GM21619 (cell line): Measurements from ENCODE around the gene ZNF829.
A peak's percentile ranks its signal among the peaks of the same experiment; 100 is the strongest.

Experiments
- ATAC-seq: cut with Tn5 transposase; IDR thresholded peaks from one replicate; pipeline ENCODE4 v1.9.1; 2021; ENCODE audit not compliant: unreplicated experiment

The ZNF829 gene

DNA sequence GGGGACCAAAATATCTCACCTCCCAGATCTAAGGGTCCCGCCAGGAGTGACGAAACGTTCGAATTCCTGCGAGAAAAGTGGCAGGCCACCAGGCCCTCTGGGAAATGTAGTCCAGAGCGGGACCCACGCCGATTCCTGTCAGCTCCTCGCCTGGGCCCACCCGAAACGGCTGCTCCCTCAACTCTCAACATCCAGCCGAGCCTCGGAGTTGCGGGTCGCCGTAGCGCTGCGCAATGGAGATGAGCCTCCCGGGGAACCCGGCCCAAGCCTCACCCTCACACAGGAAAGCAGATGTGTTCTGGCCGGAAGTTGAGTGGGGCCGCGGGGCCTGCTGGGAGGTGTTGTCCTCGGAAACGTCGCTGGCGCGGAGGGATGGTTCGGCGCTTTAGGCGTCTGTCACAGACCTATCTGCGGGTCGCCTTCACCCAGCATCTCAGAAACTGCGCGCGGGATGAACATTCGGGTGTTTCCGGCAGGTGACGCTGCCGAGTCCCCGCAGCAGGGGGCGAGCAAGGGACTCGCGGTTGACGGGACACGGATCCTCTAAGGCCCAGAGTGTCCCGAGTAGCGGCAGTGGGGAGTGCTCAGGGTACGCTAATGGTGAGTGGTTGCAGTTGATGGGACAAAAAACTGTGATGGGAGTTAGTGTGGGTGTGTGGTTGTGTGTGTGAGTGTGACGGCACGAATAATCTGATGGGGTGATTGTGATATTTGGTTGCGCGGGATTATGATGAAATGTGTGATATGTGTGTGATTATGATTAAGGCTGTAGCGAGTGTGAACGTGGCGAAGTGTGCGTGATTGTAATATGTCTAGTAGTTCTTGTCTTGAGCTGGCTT is at the start of gene ZNF829, which contains the start of gene ZNF568:
Gene ZNF829, minus strand, starts transcription at position 300 of the 839 bp plus-strand sequence. CDS start 1,124 bp downstream, outside the sequence.
Gene ZNF568, plus strand, starts transcription at position 341 of the 839 bp plus-strand sequence. CDS start 6,439 bp downstream, outside the sequence.
- peak; percentile 92 for ATAC-seq

DNA sequence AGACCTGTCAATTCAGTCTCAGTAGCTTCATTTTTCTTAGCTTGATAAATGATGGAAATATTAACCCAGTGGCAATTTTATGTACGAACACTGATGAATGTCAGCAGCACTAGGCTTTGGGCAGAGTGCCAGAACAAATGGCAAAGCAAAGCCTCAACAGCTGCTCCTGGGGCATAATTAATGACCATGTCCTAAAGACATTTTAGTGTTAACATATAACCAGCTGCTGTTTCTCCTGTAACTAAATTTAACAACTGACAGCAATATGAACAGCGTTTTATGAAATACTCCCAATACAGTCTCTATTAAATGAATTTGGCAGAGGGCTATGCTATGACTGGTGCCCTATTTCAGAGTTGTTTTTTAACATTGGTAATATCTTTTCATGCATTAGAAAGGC is 47.2 kb upstream of the ZNF829 start:
- no peak for ATAC-seq

DNA sequence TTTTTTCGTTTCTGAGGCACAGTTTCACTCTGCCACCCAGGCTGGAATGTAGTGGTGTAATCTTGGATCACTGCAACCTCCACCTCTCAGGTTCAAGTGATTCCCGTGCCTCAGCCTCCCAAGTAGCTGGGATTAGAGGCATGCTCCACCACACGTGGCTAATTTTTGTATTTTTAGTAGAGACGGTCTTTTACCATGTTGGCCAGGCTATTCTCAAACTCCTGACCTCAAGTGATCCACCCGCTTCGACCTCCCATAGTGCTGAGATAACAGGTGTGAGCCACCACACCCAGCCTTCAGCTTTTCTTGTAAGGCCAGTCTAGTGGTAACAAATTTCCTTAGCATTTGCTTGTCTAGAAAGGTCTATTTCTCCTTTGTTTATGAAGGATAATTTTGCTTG is 46.3 kb upstream of the ZNF829 start:
- no peak for ATAC-seq

DNA sequence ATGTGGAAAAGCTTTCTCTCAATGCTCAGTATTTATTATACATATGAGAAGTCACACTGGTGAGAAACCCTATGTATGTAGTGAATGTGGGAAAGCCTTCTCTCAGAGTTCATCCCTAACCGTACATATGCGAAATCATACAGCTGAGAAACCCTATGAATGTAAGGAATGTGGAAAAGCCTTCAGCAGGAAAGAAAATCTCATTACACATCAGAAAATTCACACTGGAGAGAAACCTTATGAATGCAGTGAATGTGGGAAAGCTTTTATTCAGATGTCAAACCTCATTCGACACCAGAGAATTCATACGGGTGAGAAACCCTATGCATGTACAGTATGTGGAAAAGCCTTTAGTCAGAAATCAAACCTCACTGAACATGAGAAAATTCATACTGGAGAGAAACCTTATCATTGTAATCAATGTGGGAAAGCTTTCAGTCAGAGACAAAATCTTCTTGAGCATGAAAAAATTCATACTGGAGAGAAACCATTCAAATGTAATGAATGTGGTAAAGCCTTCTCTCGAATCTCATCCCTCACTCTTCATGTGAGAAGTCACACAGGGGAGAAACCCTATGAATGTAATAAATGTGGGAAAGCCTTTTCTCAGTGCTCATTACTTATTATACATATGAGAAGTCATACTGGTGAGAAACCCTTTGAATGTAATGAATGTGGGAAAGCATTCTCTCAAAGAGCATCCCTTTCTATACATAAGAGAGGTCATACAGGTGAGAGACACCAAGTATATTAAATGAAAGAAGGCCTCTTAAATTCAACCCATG is 34.4 kb upstream of the ZNF829 start:
- no peak for ATAC-seq

DNA sequence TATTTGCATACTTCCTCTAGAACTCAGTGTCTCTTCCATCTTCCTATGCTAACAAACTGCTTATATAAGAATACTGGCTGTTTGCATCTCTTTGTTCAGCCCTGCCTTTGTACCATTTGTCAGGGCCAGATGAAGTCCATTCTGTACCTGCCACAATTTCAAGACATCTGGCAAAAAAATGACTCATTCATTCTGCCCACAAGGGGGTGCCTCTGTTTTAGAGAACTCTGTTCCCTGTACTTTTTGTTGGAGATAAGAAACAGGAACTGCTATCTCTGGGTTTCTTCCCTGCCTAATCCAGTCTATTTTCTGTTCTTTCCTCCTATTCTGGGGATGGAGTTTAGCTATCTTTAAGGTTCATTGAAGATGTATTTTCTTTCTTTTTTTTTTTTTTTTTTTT is 23.1 kb upstream of the ZNF829 start:
- ATAC-seq: no peak

DNA sequence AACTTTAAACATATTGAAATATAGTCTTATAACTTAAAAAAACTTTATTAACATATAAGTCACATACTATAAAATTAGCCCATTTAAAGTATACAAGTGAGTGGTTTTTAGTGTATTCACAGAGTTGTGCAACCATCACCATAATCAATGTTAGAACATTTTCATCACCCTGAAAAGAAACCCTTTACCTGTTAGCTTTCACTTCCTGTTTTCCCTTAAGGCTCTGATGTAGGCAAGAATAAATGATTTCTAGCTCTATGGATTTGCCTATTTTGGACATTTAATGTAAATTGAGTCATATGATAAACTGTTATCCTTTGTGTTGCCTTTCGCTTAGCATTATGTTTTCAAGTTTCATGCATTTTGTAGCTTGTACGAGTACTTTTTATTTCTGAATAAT is 15.6 kb upstream of the ZNF829 start:
- ATAC-seq: no peak

DNA sequence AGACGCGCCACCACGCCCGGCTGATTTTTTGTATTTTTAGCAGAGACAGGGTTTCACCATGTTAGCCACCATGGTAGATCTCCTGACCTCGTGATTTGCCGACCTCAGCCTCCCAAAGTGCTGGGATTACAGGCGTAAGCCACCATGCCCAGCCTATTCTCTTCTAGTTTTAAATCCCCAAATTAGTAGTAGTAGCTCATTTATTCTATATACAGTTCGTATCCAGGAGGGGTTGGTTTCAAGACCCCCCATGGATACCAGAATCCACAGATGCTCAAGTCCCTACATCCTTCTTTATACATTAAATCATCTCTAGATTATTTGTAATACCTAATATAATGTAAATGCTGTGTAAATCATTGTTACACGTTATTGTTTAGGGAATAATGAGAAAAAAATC is 2.0 kb upstream of the ZNF829 start:
- no peak for ATAC-seq

DNA sequence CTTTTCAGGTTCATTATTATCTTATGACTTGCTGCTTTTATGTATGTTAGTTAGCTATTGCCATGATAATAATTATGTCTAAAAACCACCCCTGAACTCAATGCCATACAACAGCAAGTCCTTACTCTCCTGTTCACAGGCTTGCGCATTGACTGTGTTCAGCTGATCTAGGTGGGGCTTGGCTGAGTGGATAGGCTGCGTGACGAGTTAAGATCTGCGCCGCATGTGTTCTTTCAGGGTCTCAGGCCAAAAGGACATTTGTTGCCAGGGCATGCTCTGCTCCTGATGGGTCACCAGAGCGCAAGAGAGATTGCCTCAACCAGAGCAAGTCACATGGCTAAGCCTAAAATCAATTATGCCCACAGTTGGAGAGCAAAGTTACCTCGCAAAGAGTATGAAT is 900 bp upstream of the ZNF829 start:
- ATAC-seq: no peak

DNA sequence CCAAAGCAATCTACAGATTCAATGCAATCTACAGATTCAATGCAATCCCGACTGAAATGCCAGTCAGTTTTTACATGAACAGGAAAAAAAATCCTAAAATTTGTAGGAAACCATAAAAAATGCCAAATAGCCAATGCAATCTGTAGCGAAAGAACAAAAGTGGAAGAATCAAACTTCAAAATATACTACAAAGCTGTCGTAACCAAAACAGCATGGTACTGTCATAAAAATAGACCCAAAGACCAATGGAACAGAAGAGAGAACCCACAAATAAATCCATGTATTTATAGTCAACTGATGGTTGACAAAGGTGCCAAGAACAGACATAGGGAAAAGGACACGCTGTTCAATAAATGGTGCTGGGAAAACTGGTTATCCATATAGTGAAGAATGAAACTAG is 17.7 kb downstream of the ZNF829 start:
- ATAC-seq: no peak

DNA sequence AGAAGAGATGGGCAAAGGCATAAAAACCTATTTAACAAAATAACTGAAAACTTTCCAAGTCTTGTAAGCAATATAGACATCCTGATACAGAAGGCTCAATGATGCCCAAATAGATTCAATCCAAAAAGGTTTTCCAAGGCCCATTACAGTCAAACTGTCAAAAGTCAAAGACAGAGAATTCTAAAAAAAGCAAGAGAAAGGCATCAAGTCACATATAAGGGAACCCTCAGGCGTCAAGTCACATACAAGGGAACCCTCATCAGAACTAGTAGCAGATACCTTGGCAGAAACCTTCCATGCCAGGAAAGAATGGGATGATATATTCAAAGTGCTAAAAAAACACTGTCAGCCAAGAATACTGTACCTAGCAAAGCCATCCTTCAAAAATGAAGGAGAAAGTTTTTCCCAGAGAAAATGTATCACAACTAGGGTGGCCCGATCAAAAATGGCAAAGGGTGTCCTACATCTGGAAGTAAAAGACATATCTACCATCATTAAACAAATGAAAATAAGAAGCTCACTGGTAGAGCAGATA is 21.2 kb downstream of the ZNF829 start:
- no peak for ATAC-seq

DNA sequence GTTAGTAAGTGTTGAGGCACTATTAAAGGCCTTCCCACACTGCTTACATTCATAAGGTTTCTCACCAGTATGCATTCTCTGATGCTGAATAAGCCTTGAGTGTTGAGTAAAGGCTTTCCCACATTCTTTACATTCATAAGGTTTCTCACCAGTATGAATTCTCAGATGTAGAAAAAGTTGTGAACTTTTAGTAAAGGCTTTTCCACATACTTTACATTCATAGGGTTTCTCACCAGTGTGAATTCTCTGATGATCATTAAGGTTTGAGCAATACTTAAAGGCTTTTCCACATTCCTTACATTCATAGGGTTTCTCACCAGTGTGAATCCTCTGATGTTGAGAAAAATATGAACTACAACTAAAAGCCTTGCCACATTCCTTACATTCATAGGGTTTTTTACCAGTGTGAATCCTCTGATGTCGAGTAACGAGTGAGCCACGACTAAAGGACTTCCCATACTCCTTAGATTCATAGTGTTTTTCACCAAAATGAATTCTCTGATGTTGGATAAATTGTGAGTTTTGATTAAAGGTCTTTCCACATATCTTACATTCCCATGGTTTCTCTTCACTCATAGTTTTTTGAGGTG is 24.2 kb downstream of the ZNF829 start:
- no peak for ATAC-seq

DNA sequence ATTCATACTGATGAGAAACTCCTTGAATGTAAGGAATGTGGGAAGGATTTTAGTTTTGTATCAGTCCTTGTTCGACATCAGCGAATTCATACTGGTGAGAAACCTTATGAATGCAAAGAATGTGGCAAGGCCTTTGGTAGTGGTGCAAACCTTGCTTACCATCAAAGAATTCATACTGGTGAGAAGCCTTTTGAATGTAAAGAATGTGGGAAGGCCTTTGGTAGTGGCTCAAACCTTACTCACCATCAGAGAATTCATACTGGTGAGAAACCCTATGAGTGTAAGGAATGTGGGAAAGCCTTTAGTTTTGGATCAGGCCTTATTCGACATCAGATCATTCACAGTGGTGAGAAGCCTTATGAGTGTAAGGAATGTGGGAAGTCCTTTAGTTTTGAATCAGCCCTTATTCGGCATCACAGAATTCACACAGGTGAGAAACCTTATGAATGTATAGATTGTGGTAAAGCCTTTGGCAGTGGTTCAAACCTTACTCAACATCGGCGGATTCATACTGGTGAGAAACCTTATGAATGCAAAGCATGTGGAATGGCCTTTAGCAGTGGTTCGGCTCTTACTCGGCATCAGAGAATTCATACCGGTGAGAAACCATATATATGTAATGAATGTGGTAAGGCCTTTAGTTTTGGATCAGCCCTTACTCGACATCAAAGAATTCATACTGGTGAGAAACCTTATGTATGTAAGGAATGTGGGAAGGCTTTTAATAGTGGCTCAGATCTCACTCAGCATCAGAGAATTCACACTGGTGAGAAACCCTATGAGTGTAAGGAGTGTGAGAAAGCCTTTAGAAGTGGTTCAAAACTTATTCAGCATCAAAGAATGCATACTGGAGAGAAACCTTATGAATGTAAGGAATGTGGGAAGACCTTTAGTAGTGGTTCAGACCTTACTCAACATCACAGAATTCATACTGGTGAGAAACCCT is 38.8 kb downstream of the ZNF829 start:
- ATAC-seq: no peak

DNA sequence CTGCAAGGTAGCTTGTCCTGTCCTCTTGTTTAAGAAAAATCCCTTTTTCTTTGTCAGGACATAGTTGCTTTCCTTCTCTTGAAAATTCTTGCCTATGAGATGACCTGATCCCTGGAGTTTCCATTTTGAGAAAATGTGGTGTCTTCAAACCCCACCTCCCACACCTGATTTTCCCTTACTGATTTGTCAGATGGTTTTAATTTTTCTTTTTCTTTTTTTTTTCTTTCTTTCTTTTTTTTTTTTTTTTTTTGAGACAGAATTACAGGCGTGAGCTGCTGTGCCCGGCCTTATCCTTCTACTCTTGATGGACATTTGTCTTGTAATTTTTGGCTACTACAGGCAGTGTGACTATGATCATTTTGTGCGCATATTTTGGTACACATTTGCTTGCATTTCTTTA is 64.2 kb downstream of the ZNF829 start:
- ATAC-seq: no peak

DNA sequence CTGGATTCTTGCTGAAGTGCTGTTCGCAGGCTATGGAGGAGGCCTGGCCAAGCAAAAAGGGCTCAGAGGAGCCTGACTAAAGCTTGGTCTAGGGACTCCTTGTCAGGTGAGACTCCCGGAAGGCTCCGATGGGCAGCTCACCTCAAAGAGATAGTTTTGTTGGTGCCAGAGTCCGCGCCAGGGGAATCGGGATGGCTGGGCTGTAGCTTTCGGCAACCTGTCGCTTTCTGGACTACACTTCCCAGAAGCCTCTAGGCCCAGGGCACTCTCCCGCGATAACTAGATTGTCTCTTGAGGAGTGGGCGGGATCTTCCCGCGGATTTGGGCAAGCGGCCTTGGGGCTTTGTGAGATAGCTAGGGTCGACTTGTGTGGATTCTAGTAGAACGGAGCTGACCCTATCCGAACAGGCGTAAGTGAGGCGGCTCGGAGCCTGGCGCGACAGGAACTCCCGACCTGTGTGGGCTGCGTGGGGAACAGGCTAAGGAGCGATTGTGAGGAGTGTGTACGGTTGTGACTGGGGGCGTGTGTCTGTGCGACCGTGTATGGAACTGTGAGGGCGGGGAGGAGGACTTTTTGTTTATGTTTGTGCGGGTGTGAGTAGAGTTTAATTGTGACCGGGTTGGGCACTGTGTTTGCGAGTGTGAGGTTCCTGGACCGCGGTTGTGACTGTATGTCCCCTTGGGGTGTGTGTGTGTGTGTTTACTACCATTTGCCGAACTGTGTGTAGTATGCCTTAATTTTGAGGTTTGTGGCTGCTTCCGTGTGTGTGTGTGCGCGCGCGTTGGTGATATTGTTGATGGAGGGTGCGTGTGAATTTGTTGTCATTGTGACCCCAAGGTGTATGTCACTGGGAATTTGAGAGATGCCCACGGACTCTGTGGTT is 65.3 kb downstream of the ZNF829 start, which contains the start of gene ZNF345:
Gene ZNF345, plus strand, starts transcription at position 318 of the 884 bp plus-strand sequence. CDS start 25,955 bp downstream, outside the sequence.
- ATAC-seq: peak; percentile 70

DNA sequence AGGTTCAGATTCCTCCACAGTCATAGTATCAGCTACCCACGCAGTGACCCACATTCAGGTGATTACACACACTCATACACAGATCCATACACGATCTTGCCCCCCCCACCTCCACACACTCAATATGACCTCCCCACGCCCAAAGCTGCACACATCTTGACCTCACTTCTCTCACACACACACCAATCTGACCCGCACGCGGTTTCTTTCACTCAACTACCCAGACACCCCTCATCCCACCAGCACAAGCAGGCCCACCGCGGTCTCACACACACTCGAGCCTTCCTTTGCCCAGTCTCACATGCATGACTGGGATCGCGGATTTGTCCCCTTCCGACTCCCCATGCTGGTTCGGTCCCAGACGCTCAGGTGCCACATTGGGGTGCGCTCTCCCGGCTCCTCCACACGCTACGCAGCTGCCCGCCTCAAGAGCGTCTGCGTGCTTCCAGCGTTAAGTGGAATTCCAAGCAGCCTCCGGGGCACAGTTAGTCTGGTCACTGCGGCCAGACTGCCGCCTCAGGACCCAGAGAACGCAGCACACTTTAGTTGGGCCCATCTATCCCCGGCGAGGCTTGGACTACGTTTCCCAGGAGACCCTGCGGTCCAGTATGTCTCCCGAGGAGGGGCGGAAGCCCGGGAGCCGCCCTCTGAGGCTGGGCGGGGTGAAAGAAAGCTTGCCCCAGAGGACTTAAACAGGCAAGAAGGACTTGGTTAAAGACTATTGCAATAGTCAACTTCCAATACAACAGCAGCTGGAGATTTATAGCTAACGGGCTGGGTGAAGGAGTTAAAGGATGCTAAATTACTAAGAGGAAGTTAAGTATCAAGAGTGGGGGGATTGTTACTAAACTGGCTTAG is 66.2 kb downstream of the ZNF829 start:
- ATAC-seq: peak; percentile 84

DNA sequence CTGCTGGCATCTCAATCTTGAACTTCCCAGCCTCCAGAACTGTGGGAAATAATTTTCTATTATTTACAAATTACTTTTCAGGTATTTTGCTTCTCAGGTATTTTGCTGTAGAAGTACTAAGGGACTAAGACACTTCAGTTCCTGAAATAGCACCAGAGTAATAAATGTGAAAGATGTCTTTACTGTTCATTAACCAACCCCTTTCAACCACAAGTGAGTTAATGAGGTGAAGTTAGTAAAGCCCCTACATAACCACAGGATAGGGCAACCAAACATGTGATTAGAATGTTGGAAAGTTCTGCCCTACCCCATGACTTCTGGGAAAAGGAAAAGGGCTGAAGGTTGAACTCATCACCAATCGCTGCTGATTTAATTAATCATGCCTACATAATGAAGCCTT is 68.1 kb downstream of the ZNF829 start:
- ATAC-seq: no peak

DNA sequence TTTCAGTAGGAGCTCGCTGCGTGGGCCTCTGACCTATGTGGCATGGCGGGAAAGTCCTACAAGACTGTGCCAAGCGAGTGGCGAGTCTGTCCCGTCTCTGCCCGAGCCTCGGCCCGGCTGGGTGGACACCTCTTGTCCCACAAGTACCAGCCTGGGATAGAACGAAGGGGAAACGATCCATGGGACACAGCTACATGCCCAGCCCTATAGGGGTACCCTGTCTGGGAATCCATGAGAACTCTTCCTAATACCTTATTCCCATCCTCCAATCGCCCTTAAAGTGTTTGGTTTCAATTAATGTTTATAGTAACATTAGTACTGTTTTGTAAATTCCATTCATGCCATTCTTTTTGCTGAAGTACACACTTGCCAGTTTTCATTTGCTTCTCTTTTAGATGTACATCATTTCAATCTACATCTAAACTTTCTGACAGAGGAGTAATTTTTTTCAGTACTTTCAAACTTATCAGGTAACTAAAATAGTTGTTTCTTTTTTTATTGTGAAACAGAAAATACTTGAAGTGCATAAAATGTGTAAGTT is 77.2 kb downstream of the ZNF829 start:
- ATAC-seq: no peak
